Fibroblast of lung (primary cell): Measurements from ENCODE around the gene SUGP2. TPM values are rescaled to one million over a fixed set of nuclear protein-coding genes. Genes with fewer than 3 reads are reported as not detected.

Source experiments
- DNase-seq, 2 donors: peaks; one replicate each; pipeline versions ENCODE4 v3.0.0 to v3.0.0-alpha.2; 2010; ENCODE audit warnings: low read depth in 2 of 2
- H2AFZ ChIP-seq: 2 replicates; pipeline ENCODE4 v1.5.1; 2012; ENCODE audit warnings: low read length, control low read depth, inconsistent platforms
- H3K27ac ChIP-seq: 2 replicates; pipeline ENCODE4 v1.5.1; 2011; ENCODE audit warnings: low read length, control low read depth; ENCODE audit not compliant: insufficient read depth
- H3K27me3 ChIP-seq: 2 replicates; pipeline ENCODE4 v1.5.1; 2011; ENCODE audit warnings: mild to moderate bottlenecking, low read length; ENCODE audit not compliant: control insufficient read depth, insufficient read depth
- H3K36me3 ChIP-seq: 2 replicates; pipeline ENCODE4 v1.5.1; 2011; ENCODE audit warnings: low read length; ENCODE audit not compliant: control insufficient read depth, insufficient read depth
- H3K4me1 ChIP-seq: 2 replicates; pipeline ENCODE4 v1.5.1; 2011; ENCODE audit warnings: low read length; ENCODE audit not compliant: control insufficient read depth, insufficient read depth; ENCODE audit errors: extremely low read depth
- H3K4me2 ChIP-seq: 2 replicates; pipeline ENCODE4 v1.5.1; 2011; ENCODE audit warnings: low read length, control low read depth; ENCODE audit not compliant: insufficient read depth; ENCODE audit errors: extremely low read depth
- H3K4me3 ChIP-seq, 4 experiments: fragments of 200-600 bp in 1 of 4; sonication (generic) in 1 of 4; replicated peaks in 1 of 4; 2 replicates each; pipeline ENCODE4 v1.5.1; 2011 to 2016; ENCODE audit warnings: low read length in 4 of 4, low read depth in 3 of 4, mild to moderate bottlenecking in 3 of 4, control low read depth in 2 of 4, inconsistent platforms in 1 of 4, mixed read lengths in 1 of 4; ENCODE audit not compliant: insufficient read depth in 1 of 4; ENCODE audit errors: control extremely low read depth in 1 of 4
- H3K79me2 ChIP-seq: 2 replicates; pipeline ENCODE4 v1.5.1; 2012; ENCODE audit warnings: mild to moderate bottlenecking, low read length, inconsistent platforms; ENCODE audit not compliant: control insufficient read depth, insufficient read depth
- H3K9ac ChIP-seq: 2 replicates; pipeline ENCODE4 v1.5.1; 2011; ENCODE audit warnings: mild to moderate bottlenecking, low read length, control low read depth; ENCODE audit not compliant: insufficient read depth
- H3K9me3 ChIP-seq: 2 replicates; pipeline ENCODE4 v1.5.1; 2012; ENCODE audit warnings: low read depth, low read length; ENCODE audit not compliant: control insufficient read depth, insufficient read depth
- H4K20me1 ChIP-seq: 2 replicates; pipeline ENCODE4 v1.5.1; 2011; ENCODE audit warnings: low read length; ENCODE audit not compliant: control insufficient read depth, insufficient read depth; ENCODE audit errors: extremely low read depth
- EZH2 ChIP-seq: IDR thresholded peaks from 2 replicates; pipeline ENCODE4 v1.5.1; 2012; ENCODE audit warnings: low read length, control low read depth, mild to moderate bottlenecking; ENCODE audit errors: missing control alignments
- polyA plus RNA-seq, 2 donors: library from polyadenylated mRNA; depleted of rRNA in 1 of 2; stranded (reverse) in 1 of 2; unstranded in 1 of 2; fragments of >200 nt; gene quantifications; 2 replicates each; pipeline ENCODE4 v1.2.1, GENCODE V29; 2011 to 2012; ENCODE audit warnings: missing spikeins in 1 of 2
- total RNA-seq: library from RNA; depleted of rRNA; stranded (reverse); fragments of >200 nt; gene quantifications from 2 replicates; pipeline ENCODE4 v1.2.1, GENCODE V29; 2014
- TF ChIP-seq, protein P1 (sequence below), 2 donors: IDR thresholded peaks in 1 of 2; conservative IDR thresholded peaks in 1 of 2; 1 replicate in 1 of 2; 2 replicates in 1 of 2; pipeline ENCODE4 v1.5.1; 2011 to 2012; ENCODE audit warnings: low read length in 2 of 2, control low read depth in 1 of 2, inconsistent platforms in 1 of 2, low read depth in 1 of 2, mild to moderate bottlenecking in 1 of 2

Gene SUGP2
- total and polyA plus RNA-seq, 2 donors (not counting 1 experiment from before 2014, with no cell fraction given): 29.2 to 31.4 TPM

- no peaks in the 10 kb centered on the region for H3K9me3 ChIP-seq
- H3K27me3 ChIP-seq: no peaks in the 10 kb centered on the region
- H3K9ac ChIP-seq: no peak overlapping the region
- H3K4me3 ChIP-seq: no peak overlapping the region
- H2AFZ ChIP-seq: no peak overlapping the region
- H3K27ac ChIP-seq: no peak overlapping the region
- no peaks in the 10 kb centered on the region for H3K79me2 ChIP-seq
- TF ChIP-seq EZH2: no peak
- TF ChIP-seq, protein P1, sequence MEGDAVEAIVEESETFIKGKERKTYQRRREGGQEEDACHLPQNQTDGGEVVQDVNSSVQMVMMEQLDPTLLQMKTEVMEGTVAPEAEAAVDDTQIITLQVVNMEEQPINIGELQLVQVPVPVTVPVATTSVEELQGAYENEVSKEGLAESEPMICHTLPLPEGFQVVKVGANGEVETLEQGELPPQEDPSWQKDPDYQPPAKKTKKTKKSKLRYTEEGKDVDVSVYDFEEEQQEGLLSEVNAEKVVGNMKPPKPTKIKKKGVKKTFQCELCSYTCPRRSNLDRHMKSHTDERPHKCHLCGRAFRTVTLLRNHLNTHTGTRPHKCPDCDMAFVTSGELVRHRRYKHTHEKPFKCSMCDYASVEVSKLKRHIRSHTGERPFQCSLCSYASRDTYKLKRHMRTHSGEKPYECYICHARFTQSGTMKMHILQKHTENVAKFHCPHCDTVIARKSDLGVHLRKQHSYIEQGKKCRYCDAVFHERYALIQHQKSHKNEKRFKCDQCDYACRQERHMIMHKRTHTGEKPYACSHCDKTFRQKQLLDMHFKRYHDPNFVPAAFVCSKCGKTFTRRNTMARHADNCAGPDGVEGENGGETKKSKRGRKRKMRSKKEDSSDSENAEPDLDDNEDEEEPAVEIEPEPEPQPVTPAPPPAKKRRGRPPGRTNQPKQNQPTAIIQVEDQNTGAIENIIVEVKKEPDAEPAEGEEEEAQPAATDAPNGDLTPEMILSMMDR (conservative IDR thresholded peaks at IDR 0.05 in 1 of 2, IDR thresholded peaks at IDR 0.05 in 1 of 2; ENCODE audit: low read depth in 1 of 2, low read length in 2 of 2): peak in 1 of 2 donors; percentile 25
- no peak for DNase-seq
- H3K4me2 ChIP-seq: no peak overlapping the region
- H3K36me3 ChIP-seq: peaks cover 26% of the 10 kb centered on the region
- no peaks in the 10 kb centered on the region for H4K20me1 ChIP-seq
- H3K4me1 ChIP-seq: peaks cover 10% of the 10 kb centered on the region
Measured at GRCh38 chr19:18999896-19000620, 33.3 kb downstream of the SUGP2 start.

- Histone ChIP-seq H3K27me3 (no peaks in the 10 kb centered on the region), H3K27ac (no peak overlapping the region), H3K9ac (no peak overlapping the region), H3K36me3 (peaks cover 31% of the 10 kb centered on the region), H4K20me1 (no peaks in the 10 kb centered on the region), H3K9me3 (no peaks in the 10 kb centered on the region), H2AFZ (no peak overlapping the region), H3K4me3 (no peak overlapping the region), H3K4me1 (peaks cover 10% of the 10 kb centered on the region), H3K4me2 (no peak overlapping the region), H3K79me2 (no peaks in the 10 kb centered on the region)
- TF ChIP-seq, protein P1 (conservative IDR thresholded peaks at IDR 0.05 in 1 of 2, IDR thresholded peaks at IDR 0.05 in 1 of 2; ENCODE audit: low read depth in 1 of 2, low read length in 2 of 2): no peak
- TF ChIP-seq EZH2: no peak
- peak in 1 of 2 donors; percentile 53 for DNase-seq
Measured at GRCh38 chr19:18999016-18999758, 34.1 kb downstream of the SUGP2 start.

- Histone ChIP-seq H3K4me1 (peaks cover 10% of the 10 kb centered on the region), H3K27me3 (no peaks in the 10 kb centered on the region), H3K36me3 (peaks cover 30% of the 10 kb centered on the region), H3K4me2 (no peak overlapping the region), H3K27ac (no peak overlapping the region), H3K9me3 (no peaks in the 10 kb centered on the region), H4K20me1 (no peaks in the 10 kb centered on the region), H3K4me3 (no peak overlapping the region), H3K9ac (no peak overlapping the region), H2AFZ (no peak overlapping the region), H3K79me2 (no peaks in the 10 kb centered on the region)
- no peak for TF ChIP-seq EZH2
- TF ChIP-seq, protein P1 (conservative IDR thresholded peaks at IDR 0.05 in 1 of 2, IDR thresholded peaks at IDR 0.05 in 1 of 2; ENCODE audit: low read depth in 1 of 2, low read length in 2 of 2): no peak
- no peak for DNase-seq
Measured at GRCh38 chr19:18998276-18998675, 35.0 kb downstream of the SUGP2 start.
